ENCODE data around the gene PP2D1.

GRCh38 chr3:20060974-20061685 lies 49.1 kb upstream of the PP2D1 start:
- no peak for TF ChIP-seq MAX (IDR thresholded peaks at IDR 0.05)
- no peak for TF ChIP-seq CTCF (IDR thresholded peaks at IDR 0.05; ENCODE audit: control extremely low read depth in 1 of 3, insufficient read depth in 1 of 3, low read depth in 1 of 3, low read length in 3 of 3)
- no peak for TF ChIP-seq RNF2 (IDR thresholded peaks at IDR 0.05; ENCODE audit: borderline replicate concordance, low read depth, low read length, missing control alignments, poor library complexity, severe bottlenecking)
- no peak for TF ChIP-seq ATF3 (IDR thresholded peaks at IDR 0.05; ENCODE audit: insufficient read depth, low read depth, low read length)
- TF ChIP-seq EZH2 (IDR thresholded peaks at IDR 0.05; ENCODE audit: low read depth, low read length, severe bottlenecking) = no peak
- TF ChIP-seq JUND (IDR thresholded peaks at IDR 0.05; ENCODE audit: low read length) = no peak
- no peak for TF ChIP-seq SRF (IDR thresholded peaks at IDR 0.05; ENCODE audit: low read depth, low read length)

All from H1 (cell line).